Naive thymus-derived CD8-positive, alpha-beta T cell (primary cell): ENCODE results near the gene MMGT1. TPM values are rescaled to one million over a fixed set of nuclear protein-coding genes. Genes with fewer than 3 reads are reported as not detected.
"Not testable (repeated sequence)": the region's sequence is repeated elsewhere in the genome, so short reads cannot be mapped to it uniquely, and the experiment has no call there.

Experiments
- ATAC-seq, 2 donors: fragments of 150-1000 bp; cut with Tn5 transposase in 1 of 2; sonication (Bioruptor Pico), chemical (Tn5 transposase) in 1 of 2; 1 replicate in 1 of 2; 2 replicates in 1 of 2; pipeline ENCODE4 v1.10.0; 2021; ENCODE audit warnings: mild to moderate bottlenecking in 2 of 2, moderate library complexity in 2 of 2
- POLR2A ChIA-PET: fragments of 350-600 bp; sonication (Branson Sonifier 250); formaldehyde crosslinking; loops from one replicate; lab custom pipeline; 2021; ENCODE audit warnings: antibody characterized with exemption; lab: Charles Lee
- DNase-seq, 10 donors: peaks; one replicate each; pipeline versions ENCODE4 v3.0.0 to v3.0.0-alpha.2; 2020 to 2022
- H3K27ac Mint-ChIP-seq, 10 donors: one replicate each; pipeline ENCODE4 v1.8.0; 2020 to 2022; ENCODE audit warnings: mild to moderate bottlenecking in 10 of 10, mixed read lengths in 10 of 10, moderate library complexity in 4 of 10, inconsistent platforms in 1 of 10
- H3K27me3 Mint-ChIP-seq, 5 donors: one replicate each; pipeline ENCODE4 v1.8.0; 2021 to 2022; ENCODE audit warnings: mixed read lengths in 5 of 5
- H3K36me3 Mint-ChIP-seq, 3 donors: one replicate each; pipeline ENCODE4 v1.8.0; 2020 to 2022; ENCODE audit warnings: mixed read lengths in 3 of 3, mild to moderate bottlenecking in 2 of 3, inconsistent platforms in 1 of 3
- H3K4me1 Mint-ChIP-seq, 4 donors: one replicate each; pipeline ENCODE4 v1.8.0; 2021 to 2022; ENCODE audit warnings: mixed read lengths in 4 of 4
- H3K4me3 Mint-ChIP-seq, 10 donors: one replicate each; pipeline ENCODE4 v1.8.0; 2020 to 2022; ENCODE audit warnings: mild to moderate bottlenecking in 10 of 10, mixed read lengths in 10 of 10, moderate library complexity in 6 of 10, inconsistent platforms in 1 of 10
- H3K9me3 Mint-ChIP-seq, 9 donors: one replicate each; pipeline ENCODE4 v1.8.0; 2020 to 2022; ENCODE audit warnings: mixed read lengths in 9 of 9, mild to moderate bottlenecking in 3 of 9, inconsistent platforms in 1 of 9, moderate library complexity in 1 of 9
- polyA plus RNA-seq, 3 donors: library from polyadenylated mRNA; unstranded; fragments of 300-500 nt; fragmentation: Illumina TruSeq; gene quantifications; one replicate each; pipeline ENCODE4 v1.2.3, GENCODE V29; 2021
- total RNA-seq, 8 experiments: library from RNA in 2 of 8; stranded (reverse) in 2 of 8; gene quantifications; one replicate each; pipeline ENCODE4 v1.2.3 and lab custom pipeline; 2021 to 2026

The MMGT1 gene
- total and polyA plus RNA-seq, 5 experiments from 2014 or later, result 6.9 to 25.3 (median 8.3) TPM

GRCh38 chrX:135981668-135982067 lies 7.9 kb upstream of the MMGT1 start:
- POLR2A ChIA-PET, result interaction anchor here (1.2 kb wide), 1 partner anchor 18 kb away, joined by 3 read pairs; no protein-coding TSS in a partner anchor
- Mint-ChIP-seq H3K27ac (peak overlapping the region in 5 of 10 donors; percentile 28 to 94 (median 63)), H3K9me3 (no peaks in the 10 kb centered on the region), H3K4me3 (peak overlapping the region in 2 of 10 donors; percentile 17 to 85), H3K36me3 (no peaks in the 10 kb centered on the region), H3K27me3 (no peaks in the 10 kb centered on the region), H3K4me1 (peaks cover 37 to 49% (median 45%) of the 10 kb centered on the region in 4 donors)
- ATAC-seq, result no peak
- DNase-seq, result no peak

DNA sequence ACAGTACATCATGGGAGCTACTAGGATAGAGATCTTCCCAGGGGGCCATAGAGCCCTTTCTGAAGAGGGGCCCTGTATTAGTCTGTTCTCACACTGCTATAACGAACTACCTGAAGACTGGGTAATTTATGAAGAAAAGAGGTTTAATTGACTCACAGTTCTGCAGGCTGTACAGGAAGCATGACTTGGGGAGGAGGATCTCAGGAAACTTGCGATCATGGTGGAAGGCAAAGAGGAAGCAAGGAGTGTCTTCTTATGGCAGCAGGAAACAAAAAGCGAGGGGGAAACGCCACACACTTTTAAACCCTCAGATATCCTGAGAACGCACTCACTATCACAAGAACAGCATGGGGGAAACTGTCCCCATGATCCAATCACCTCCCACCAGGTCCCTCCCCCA lies 7.2 kb upstream of the MMGT1 start:
- ATAC-seq (no peak), DNase-seq (no peak)
- Mint-ChIP-seq H3K36me3 (no peaks in the 10 kb centered on the region), H3K9me3 (no peaks in the 10 kb centered on the region), H3K27me3 (no peaks in the 10 kb centered on the region), H3K4me3 (peak overlapping the region in 2 of 10 donors; percentile 5 to 43), H3K4me1 (peaks cover 35 to 45% (median 43%) of the 10 kb centered on the region in 4 donors), H3K27ac (peak overlapping the region in 4 of 10 donors; percentile 28 to 94 (median 59))
- POLR2A ChIA-PET, result no interaction called here

DNA sequence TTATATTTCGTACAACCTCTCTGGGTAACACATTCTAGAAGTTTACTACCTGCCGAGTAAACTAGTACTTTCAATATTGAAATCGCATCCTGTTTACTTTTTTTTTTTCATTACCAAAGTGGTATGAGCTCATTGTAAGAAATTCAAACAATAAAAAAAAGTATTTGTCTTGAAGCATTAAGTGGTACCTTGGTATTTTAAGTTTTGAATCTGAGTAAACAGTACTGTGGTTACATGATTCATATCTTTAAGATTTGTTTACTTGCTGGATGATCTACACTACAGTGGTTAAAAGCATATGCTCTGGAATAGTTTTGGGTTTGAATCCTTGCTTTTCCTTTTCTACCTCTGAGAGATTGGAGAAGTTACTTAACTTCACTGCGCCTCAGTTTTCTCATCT lies 3.8 kb upstream of the MMGT1 start:
- no peaks in the 10 kb centered on the region for H3K27me3 Mint-ChIP-seq
- H3K9me3 Mint-ChIP-seq, result no peaks in the 10 kb centered on the region
- H3K4me3 Mint-ChIP-seq, result no peak overlapping the region
- no peaks in the 10 kb centered on the region for H3K36me3 Mint-ChIP-seq
- DNase-seq (no peak), ATAC-seq (no peak)
- POLR2A ChIA-PET, result no interaction called here
- H3K4me1 Mint-ChIP-seq, result peaks cover 18 to 38% (median 35%) of the 10 kb centered on the region in 4 donors
- peak overlapping the region in 1 of 10 donors; percentile 51 for H3K27ac Mint-ChIP-seq

DNA sequence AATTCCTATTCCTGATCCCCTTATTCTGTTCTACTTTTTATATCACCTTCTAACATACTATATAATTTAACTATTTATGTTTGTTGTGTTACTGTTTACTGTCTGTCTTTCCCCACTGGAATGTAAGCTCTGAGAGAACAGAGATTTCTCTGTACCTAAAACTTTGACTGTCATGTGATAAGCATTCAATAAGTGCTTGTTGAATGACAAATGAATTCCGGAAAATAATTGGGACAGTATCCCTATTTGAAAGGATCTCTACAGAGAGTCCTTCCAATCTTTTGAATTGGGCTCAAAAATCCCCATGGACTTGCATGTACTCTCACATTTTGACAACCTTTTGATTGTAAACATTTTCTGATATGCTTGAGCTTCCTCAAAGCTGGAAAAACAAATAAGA lies 1.6 kb upstream of the MMGT1 start:
- H3K36me3 Mint-ChIP-seq, result peaks cover 0 to 3% (median 0%) of the 10 kb centered on the region in 3 donors
- H3K4me3 Mint-ChIP-seq, result peak overlapping the region in 2 of 10 donors; percentile 51 to 80
- DNase-seq (no peak), ATAC-seq (no peak)
- peaks cover 11 to 30% (median 27%) of the 10 kb centered on the region in 4 donors for H3K4me1 Mint-ChIP-seq
- no peaks in the 10 kb centered on the region for H3K27me3 Mint-ChIP-seq
- no peaks in the 10 kb centered on the region for H3K9me3 Mint-ChIP-seq
- POLR2A ChIA-PET, result interaction anchor here (0.7 to 2.5 kb wide), 2 partner anchors 9 to 450 kb away, joined by 5 to 32 read pairs; partner anchors contain the start of gene SLC9A6
- peak overlapping the region in 1 of 10 donors; percentile 26 for H3K27ac Mint-ChIP-seq

DNA sequence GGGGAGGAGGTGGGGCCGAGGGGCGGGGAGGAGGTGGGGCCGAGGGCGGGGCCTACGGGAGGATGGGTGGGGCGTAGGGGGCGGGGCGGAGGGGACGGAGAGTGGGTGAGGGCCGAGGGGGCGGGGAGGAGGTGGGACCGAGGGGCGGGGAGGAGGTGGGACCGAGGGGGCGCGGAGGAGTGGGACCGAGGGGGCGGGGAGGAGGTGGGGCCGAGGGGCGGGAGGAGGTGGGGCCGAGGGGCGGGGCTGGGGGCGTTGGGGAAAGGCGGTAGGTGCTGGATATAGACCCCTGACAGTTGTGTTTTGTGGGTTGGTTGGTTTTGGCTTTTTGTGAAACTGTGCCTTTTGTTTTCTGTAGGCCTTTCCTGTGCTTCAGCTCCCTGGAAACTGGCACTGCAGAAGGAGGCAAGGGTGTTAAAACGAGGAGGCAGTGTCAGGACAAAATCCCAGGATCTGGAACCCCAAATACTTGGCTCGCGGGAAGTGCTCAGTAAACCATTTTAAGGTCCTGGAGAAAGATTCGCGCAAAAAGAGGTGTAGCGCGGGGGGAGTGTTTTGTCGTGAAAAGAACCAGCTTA lies 580 bp upstream of the MMGT1 start:
- POLR2A ChIA-PET, result interaction anchor here (0.7 to 2.5 kb wide), 2 partner anchors 10 to 13 kb away, joined by 3 to 32 read pairs; partner anchors contain the start of gene SLC9A6
- peak overlapping the region; percentile 26 to 94 (median 88) for H3K27ac Mint-ChIP-seq
- peaks cover 0 to 8% (median 0%) of the 10 kb centered on the region in 3 donors for H3K36me3 Mint-ChIP-seq
- peaks cover 11 to 31% (median 27%) of the 10 kb centered on the region in 4 donors for H3K4me1 Mint-ChIP-seq
- H3K9me3 Mint-ChIP-seq, result no peaks in the 10 kb centered on the region
- H3K4me3 Mint-ChIP-seq, result peak overlapping the region; percentile 80 to 89 (median 84)
- peak; percentile 41 to 53 for ATAC-seq
- DNase-seq, result peak; percentile 41 to 87 (median 66)
- no peaks in the 10 kb centered on the region for H3K27me3 Mint-ChIP-seq

DNA sequence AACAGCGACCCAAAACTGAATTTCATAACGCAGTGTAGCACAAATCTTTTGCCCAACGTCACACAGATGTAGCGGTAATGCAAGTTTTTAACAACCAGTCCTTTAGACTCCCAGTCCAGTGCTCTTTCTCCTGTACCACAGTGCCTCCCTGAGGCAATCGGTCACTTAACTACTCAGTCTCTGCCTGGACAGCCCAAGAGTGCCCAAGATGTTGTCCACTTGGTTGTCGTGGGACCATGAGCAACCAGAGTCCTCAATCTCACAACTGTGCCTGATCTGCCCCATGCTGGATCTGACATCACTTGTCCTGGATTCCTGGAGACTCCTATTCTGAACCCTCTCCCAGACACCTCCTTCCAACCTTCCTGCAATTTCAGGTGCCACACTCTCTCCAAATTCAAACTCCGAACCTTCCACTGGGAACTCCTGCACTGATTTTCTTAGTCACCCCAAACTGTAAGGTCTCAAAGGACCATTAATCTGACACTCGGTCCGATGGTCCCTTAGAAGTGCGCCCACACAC lies 702 bp downstream of the MMGT1 start:
- Mint-ChIP-seq H3K4me1 (peaks cover 9 to 31% (median 27%) of the 10 kb centered on the region in 4 donors), H3K27ac (peak overlapping the region; percentile 92 to 99 (median 98)), H3K36me3 (peaks cover 0 to 19% (median 0%) of the 10 kb centered on the region in 3 donors), H3K27me3 (no peaks in the 10 kb centered on the region), H3K4me3 (peak overlapping the region; percentile 91 to 99 (median 96)), H3K9me3 (no peaks in the 10 kb centered on the region)
- ATAC-seq, result no peak
- DNase-seq, result peak in 1 of 10 donors; percentile 1
- POLR2A ChIA-PET, result interaction anchor here (0.9 to 2.5 kb wide), 2 partner anchors 11 to 907 kb away, joined by 3 to 32 read pairs; partner anchors contain the start of genes RBMX and SLC9A6

DNA sequence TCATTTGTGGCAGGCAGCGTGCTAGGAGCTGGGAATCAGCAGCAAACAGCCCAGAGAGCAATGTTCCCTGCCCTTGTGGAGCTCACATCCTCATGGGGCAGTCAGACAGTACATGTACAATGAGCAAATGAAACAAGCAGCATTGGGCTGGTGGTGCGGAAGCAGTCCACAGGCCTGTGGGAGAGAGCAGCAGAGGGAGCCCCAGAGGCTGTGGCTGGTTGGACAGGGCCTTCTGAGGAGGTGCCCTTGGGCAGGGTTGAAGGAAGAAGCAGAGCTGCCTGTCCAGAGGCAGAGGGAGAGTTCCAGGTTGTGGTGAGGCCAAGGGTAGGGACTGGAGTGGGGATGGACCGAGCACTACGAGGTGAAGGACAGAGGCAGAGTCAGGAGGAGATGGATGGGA lies 22.5 kb downstream of the MMGT1 start:
- Mint-ChIP-seq H3K27ac (peak overlapping the region in 2 of 10 donors; percentile 28 to 70), H3K9me3 (no peaks in the 10 kb centered on the region), H3K4me3 (peak overlapping the region in 1 of 10 donors; percentile 21), H3K36me3 (peaks cover 0 to under 1% (median 0%) of the 10 kb centered on the region in 3 donors), H3K4me1 (peaks cover 0 to 2% (median 0%) of the 10 kb centered on the region in 4 donors), H3K27me3 (no peaks in the 10 kb centered on the region)
- no peak for ATAC-seq
- no peak for DNase-seq
- POLR2A ChIA-PET, result no interaction called here

GRCh38 chrX:135944486-135944885 lies 29.3 kb downstream of the MMGT1 start:
- POLR2A ChIA-PET, result no interaction called here

GRCh38 chrX:135931644-135932487 lies 41.9 kb downstream of the MMGT1 start:
- Mint-ChIP-seq H3K9me3 (peaks cover 0 to 7% (median 0%) of the 10 kb centered on the region in 9 donors), H3K27ac (no peak overlapping the region), H3K4me3 (no peak overlapping the region), H3K36me3 (no peaks in the 10 kb centered on the region), H3K27me3 (no peaks in the 10 kb centered on the region), H3K4me1 (peaks cover 0 to 2% (median 0%) of the 10 kb centered on the region in 4 donors)
- peak in 8 of 10 donors; percentile 1 to 39 (median 18) for DNase-seq
- POLR2A ChIA-PET, result no interaction called here
- no peak for ATAC-seq

More at GRCh38 chrX:135944486-135944885, 29.3 kb downstream of the MMGT1 start:
- H3K4me3 Mint-ChIP-seq, result no peak overlapping the region
- no peaks in the 10 kb centered on the region for H3K4me1 Mint-ChIP-seq
- peaks cover 0 to 14% (median 7%) of the 10 kb centered on the region in 3 donors for H3K36me3 Mint-ChIP-seq
- no peak for ATAC-seq
- no peak overlapping the region for H3K27ac Mint-ChIP-seq
- H3K27me3 Mint-ChIP-seq, result peaks cover 0 to 3% (median 0%) of the 10 kb centered on the region in 5 donors
- peaks cover 0 to 6% (median 0%) of the 10 kb centered on the region in 9 donors for H3K9me3 Mint-ChIP-seq
- no peak for DNase-seq

GRCh38 chrX:135927897-135928296 lies 45.9 kb downstream of the MMGT1 start:
- Mint-ChIP-seq H3K27ac (no peak overlapping the region), H3K9me3 (no peaks in the 10 kb centered on the region), H3K36me3 (no peaks in the 10 kb centered on the region), H3K4me3 (no peak overlapping the region), H3K27me3 (no peaks in the 10 kb centered on the region), H3K4me1 (peaks cover 0 to 2% (median 0%) of the 10 kb centered on the region in 4 donors)
- ATAC-seq, result no peak
- DNase-seq, result no peak
- POLR2A ChIA-PET, result no interaction called here

DNA sequence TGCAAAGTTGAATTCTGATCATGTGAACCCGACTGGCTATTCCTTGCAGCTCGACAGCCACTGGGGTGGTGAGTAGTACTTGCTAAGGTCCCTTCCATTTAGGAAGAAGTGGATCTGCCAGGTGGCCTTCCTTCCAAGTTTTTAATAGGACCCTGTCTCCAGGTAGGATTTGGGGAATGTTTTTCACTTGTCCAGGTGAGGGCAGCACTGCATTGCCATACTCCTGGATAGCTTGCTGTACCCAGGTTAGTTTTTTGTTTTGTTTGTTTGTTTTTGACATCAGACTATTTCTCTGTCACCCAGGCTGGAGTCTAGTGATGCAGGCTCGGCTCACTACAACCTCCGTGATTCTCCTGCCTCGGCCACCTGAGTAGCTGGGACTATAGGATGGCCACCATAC lies 50.4 kb downstream of the MMGT1 start:
- H3K27me3 Mint-ChIP-seq, result peaks cover 0 to 6% (median 0%) of the 10 kb centered on the region in 5 donors
- POLR2A ChIA-PET, result no interaction called here
- H3K4me1 Mint-ChIP-seq, result no peaks in the 10 kb centered on the region
- ATAC-seq, result no peak
- no peak overlapping the region for H3K27ac Mint-ChIP-seq
- H3K4me3 Mint-ChIP-seq, result no peak overlapping the region
- DNase-seq, result no peak
- no peaks in the 10 kb centered on the region for H3K36me3 Mint-ChIP-seq
- H3K9me3 Mint-ChIP-seq, result no peaks in the 10 kb centered on the region

DNA sequence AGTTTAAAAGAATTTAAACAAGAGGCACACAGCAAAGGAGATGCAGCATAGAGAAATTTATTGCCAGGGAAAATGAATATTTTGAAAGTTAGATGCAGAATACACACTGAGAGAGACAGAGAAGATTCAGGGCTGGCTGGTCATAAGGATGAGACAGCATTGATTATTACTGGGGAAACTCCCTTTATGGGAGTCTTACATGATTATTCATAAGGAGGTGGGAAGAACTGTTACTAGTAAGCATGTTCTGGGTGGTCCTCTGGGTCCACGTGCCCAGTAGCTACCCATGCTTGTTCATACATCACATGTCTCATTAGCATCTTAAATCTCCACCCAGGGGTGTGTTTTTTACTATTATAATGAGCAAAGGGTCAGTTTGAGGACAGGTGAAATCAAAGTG lies 53.3 kb downstream of the MMGT1 start:
- H3K9me3 Mint-ChIP-seq, H3K27me3 Mint-ChIP-seq, POLR2A ChIA-PET, H3K4me1 Mint-ChIP-seq, DNase-seq, H3K36me3 Mint-ChIP-seq, ATAC-seq, H3K27ac Mint-ChIP-seq, H3K4me3 Mint-ChIP-seq: not testable (repeated sequence)
